HG02943 (cell line): ENCODE results near the gene KRT74.

Source experiments
- ATAC-seq: cut with Tn5 transposase; IDR thresholded peaks from one replicate; pipeline ENCODE4 v1.9.1; 2021; ENCODE audit warnings: mild to moderate bottlenecking, low read depth, moderate library complexity; ENCODE audit not compliant: unreplicated experiment

The KRT74 gene

DNA sequence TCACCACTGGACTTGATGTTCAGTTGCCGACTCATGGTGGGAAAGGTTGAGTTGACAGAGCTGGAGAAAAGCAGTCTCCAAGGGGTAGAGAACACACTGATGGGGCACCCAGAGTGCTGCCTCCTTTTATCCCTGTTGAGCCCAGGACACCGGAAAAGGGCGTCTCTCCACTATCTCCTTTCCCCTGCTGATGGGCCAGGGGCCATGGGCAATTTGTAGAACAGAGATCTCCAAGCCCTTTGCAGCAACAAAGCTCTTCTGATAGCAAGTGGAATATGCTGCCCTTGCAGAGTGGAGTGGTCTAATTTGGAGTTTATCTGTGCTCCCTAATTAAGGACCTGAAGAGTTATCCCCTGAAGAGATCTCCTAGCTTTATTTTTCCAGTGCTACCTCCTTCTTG lies at the start of gene KRT74:
TSS of gene KRT74 (minus strand) at position 101 of the 400 bp plus-strand sequence. CDS start at position 35, 66 bp downstream.
- ATAC-seq = no peak

DNA sequence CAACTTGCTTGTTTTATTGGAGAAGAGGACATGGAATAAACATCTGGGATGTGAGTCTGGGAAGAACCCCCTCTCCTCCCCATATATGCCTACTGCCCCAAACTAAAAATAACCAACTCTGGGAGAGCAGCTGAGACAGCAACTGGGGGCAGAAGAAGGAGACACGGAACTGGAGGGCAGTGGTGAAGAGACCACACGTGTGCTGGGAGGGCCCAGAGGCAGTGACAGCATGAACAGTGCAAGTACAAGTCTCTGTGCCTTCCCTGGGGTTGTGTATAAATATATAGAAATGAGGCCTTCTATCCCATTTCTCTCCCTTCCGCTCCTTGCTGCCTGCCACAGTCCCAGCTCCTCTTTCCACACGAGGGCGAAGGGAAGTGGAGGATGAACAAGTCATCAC lies 48.7 kb upstream of the KRT74 start:
- ATAC-seq = no peak

DNA sequence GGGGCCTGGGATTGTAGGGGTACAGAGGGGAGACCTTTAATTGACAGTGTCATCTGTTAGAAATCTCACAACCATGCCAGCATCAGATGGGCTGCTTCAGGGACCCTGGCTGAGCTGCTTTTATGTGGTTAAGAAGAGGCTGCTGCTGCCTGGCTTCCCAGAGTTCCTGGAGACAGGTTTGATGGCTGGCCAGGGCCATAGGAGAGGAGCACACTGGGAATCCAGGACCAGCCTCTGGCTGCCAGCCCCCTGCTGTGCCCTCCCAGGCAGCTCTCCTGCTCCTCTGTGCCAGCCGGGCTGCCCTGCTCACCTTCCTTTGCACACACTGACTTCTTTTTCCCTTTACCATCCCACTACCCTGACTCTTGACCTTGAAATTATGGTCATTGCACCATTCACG lies 45.2 kb upstream of the KRT74 start:
- ATAC-seq = no peak

DNA sequence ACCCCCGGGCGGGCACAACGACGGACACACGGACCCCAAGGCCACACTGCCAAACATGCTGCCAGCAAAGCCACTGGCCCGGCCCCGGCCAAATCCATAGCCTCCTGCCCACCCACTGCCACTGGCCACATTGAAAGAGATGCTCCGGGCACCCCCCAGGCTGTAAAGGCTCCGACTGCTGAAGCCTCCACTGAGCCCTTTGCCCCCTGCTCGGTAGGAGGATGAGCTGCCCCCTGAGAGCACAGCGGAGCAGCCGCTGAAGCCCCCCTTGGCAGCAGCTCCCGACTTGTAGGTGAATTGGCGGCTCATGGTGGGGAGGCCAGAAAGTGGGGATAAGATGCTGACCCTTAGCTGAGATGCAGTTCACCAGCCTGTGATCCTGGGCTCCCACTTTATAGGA lies 44.6 kb upstream of the KRT74 start, which contains the start of gene KRT73:
TSS of gene KRT73 (minus strand) at position 344 of the 400 bp plus-strand sequence. CDS start at position 309, 35 bp downstream.
- no peak for ATAC-seq

DNA sequence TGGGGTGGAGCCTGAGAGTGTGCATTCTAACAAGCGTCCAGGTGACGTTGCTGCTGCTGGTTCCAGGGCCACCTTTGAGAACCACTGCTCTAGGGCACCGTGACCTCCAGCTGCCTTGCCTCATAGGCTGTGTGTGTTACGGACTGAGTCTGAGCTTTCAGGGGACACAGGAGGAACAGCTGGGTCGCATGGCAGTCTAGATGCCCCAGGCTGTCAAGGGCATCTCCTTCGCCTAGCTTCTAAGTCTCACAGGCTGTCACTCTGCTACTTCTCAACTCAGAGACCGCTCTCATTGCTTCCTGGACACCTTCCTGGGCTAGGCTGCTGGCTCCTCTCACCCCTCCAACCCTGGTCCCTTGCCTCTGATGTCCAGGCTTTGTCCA lies 43.8 kb upstream of the KRT74 start:
- ATAC-seq = no peak

DNA sequence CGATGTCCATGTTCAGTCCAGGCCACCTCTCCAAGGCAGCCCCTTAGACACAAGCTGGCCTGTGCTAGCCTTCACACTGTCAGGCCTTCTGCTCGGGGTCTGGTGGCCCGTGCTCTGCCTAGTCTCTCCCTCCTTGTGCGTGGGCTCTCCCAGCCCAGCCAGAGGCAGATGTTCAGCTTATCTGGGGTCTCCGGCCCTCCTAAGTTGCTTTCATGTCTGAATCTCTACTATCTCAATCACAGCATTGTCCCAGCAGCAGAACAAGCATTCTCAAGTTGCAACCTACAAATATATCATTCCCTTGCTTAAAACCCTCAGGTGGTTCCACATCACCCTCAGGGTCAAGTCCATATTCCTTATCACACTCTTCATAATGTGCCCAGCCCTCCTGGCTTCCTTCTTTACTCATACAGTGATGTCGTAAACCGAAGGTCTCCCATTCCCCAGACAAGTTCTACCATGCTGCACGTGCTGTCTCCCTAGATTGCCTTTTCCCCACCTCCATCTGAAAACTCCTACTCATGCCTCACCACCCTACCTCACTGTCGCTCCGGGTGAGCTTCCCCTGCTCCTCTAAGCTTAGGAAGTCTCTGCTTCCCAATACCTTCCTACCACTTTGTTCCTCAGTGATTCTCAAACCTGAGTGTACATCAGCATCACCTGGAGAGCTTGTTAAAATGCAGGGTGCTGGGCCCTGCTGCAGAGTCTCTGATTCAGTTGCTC lies 43.2 kb upstream of the KRT74 start:
- ATAC-seq = no peak

DNA sequence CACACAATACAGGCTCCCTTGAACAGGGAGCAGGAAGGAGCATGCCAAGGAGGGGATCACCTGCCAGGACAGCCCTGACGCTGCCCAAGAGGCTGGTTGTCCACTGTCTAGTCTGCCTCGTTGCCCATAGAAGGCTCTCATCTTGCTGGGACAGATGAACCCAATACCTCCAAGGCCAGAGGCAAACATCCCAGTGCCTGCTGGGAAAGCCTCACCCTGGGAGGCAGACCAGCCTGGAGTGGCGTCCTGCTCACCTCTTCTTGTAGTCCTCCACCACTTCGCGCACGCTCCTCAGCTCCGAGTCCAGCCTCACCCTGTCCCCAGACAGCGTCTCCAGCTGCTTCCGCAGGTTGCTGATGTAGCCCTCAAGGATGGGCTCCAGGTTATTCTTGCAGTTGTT lies 42.3 kb upstream of the KRT74 start:
- no peak for ATAC-seq

DNA sequence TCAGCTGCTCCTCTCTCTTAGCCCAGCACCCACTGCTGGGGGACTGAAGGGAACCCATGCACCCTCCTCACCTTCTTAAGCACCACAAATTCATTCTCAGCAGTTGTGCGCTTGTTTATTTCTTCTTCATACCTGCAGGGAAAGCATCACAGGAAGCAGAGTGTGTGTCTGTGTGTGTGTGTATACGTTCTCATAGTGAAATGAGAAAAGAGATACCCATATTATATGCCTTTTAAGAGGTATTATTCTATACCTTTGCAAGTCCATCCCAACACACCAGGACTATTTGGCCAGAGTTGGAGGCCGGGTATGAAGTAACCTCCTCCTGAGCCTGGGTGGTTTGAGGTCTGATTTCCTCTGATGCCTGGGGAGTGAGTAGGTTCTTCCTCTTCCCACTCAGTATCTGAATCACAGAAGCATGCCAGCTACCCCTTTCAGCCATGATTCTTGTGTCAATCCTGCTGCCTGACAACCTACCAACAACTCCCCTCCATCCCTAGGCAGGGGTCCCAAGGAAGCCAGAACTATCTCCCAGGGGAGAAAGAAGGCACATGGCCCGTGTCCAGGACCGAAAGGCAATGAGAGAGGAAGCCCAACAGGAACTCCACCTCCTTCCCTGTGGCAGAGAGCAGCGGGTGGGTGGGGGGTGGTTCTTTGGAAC lies 41.7 kb upstream of the KRT74 start:
- no peak for ATAC-seq

DNA sequence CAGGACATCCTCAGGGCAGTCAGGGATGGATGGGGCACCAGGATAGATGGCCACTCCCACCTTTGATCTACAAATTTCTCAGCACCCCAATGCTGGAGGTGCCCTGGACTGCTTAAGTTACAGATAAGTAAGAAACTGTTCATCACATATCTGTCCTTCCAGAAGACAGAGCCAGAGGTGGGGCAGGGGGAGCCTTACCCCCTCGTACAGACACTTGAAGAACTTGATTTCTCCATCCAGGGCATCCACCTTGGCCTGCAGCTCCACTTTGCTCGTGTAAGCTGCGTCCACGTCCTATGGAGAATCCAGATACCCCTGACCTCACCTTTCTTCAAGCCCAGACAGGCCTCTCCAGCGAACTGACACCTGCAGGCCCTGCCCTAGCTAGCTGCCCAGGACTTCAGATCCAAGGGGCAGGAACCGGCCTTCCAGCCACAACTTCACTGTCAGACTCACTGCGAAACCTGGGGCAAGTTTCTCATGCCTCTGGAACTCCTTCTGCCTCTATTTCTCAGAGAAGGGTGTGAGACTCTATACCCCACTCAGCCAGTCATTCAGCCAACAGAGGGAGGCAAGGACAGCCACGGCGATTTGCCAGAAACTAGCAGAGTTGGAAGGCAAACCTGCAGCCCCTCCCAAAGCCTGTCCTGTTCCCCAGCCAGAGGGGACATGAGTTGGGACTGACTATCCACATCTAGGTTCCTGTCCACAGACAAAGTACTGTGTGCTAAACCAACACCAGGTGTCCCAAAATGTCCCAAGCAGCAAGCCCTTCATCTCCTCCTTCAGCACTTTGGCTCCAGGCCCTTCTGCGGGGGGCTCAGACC lies 41.0 kb upstream of the KRT74 start:
- no peak for ATAC-seq

DNA sequence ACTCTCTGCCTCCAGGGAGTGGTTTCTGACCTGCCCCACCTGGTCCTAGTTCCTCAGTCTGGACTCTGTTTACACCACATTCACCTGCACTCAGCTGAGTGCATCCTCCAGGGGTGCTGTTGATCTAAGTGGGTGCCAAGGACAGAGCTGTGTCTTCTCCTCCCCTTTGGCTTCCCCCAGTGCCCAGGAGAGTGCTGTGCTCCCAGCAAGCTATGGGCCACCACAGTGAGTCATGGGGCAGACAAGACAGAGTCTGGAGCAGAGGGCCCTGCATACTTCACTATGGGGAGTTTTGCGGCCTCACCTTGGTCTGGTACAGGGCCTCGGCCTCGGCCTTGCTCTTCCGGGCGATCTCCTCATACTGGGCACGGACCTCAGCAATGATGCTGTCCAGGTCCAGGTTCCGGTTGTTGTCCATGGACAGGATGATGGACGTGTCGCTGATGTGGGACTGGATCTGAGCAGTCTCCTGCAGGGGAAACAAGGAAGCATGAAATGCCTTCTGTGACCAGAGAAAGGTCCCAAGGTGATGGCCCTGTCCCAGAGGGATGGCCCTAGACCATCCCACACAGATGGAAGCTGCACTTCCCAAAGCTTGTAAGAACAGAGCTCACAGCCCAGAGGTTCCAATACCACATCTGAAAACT lies 39.9 kb upstream of the KRT74 start:
- ATAC-seq = no peak

DNA sequence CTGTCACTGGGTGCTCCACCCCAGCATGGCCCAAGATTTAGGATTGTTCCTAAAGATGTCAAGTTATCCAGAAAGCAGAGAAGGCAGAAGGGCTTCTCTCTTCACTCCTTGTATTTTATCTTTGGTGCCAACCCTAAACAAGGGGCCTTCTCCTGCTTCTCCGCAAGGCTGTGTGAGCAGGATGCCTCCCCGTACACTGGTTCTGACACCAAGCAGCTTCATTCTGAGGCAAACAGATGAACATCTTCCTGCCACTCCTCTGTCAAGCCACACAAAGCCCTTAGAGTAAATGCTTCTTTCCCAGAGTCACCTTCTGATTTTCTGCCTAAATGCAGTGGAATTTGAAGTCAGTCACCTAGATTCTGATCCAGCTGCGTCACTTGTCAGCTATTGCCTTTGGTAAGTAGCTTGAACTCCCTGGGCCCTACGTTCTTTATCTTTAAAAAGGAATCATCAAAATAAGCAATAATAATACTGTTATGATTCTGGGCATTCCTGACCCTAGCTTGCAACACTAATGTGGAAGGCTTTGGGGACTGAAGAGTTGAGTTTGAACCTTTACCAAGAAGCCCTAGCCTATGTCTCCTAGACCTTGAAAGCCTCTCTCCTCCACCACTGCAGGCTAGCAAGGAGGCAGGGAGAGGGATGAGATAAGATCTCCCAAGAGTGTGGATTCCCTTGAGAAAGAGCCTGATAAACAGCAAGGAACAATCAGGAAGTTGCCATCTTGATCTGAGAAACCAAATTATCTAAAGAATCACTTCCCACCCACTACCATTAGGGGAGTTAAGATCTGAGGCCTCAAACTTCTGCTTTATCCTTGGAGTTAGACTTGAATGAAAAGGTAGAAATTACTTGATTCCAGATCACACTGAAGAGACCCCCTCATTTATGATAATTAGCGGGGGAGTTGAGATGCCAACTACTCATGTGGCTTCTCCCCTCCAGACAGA lies 39.1 kb upstream of the KRT74 start:
- no peak for ATAC-seq

DNA sequence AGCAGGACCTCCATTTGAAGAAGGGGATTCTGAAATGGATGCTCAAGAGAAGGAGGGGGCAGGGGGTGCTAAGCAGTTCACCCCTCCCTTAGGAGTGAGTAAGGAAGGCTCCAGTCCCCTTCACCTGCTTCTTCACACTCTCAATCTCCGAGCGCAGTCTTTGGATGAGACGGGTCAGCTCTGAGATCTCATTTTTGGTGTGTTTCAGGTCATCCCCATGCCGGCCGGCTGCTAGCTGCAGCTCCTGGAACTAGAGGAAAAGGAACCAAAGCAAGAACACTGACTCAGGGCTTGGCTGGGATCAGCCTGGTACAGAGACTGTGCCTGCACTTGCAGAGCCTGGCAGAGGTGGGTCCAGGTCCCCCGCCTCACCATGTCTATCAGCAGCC lies 37.4 kb upstream of the KRT74 start:
- ATAC-seq = no peak

DNA sequence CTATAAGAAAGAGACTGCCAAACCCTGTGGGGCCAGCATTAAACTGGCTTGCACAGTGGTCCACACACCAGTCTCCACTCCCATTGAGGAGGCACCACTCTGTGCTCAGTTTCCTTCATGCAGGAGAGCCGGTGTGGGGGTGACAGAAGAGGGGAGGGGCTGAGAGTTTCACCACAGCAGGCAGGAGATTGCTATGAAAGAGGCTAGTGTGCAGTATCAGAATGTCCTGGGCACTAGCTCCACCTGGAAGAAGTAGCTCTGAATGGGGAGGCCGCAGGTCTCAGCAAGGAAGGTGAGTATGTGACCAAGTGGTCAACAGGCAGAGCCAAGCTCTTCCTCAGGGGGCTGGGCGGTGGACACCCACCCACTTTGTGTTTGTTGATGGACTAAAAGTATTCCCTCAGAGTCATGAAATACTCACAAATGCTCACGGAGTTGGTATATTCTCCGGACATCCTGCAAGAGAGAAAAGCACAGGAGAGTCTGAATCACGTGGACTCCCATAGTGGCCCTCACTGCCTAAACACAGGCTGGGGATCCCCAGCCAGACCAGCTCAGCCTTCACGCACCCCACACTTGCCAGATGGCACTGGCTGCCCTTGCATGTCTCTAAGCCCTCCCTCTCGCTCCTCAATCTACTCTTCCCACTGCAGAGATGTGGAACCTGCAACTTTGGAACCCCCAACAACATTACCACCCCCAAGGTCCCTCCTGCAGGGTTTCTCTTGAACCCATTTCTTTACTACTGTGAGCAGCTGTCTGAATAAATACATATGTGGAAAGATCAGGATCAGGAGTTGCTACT lies 35.4 kb upstream of the KRT74 start:
- ATAC-seq = no peak

DNA sequence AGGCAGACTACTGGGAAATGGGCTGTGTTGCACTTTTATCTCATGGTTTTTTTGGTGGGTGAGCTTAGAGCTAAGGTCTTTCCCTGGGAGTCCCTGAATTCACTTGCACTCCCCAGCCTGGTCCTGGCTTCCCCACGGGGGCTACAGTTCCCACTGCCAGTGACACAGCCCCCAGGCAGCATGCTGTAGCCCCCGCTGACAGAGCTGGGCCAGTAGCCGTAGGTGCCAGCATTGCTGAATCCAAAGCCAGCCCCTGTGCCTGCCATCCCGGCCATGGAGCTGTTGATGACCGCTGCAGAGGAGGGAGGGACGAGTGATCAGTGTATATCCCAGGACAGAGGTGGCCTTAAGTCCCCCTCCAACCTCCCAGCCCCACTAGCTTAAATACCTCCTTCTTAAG lies 34.5 kb upstream of the KRT74 start:
- ATAC-seq = no peak

DNA sequence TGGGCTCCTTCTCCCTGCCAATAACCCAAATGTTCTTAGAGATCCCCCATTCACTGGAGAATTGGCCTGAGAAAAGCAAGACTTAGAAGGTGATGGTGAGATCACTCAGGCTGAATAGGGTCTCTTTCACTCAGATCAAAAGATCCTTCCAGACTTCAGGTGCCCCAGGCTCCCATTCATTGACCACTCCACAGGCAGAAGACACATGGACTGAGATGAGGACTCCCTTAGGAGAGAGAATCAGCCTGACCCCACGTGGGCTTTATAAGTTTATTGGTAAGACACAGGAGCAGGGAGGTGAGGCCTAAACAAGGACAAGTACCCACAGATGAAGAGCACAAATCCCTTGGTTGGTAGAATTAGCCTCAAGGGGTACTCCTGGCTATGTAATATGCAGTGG lies 33.7 kb upstream of the KRT74 start:
- ATAC-seq = no peak

DNA sequence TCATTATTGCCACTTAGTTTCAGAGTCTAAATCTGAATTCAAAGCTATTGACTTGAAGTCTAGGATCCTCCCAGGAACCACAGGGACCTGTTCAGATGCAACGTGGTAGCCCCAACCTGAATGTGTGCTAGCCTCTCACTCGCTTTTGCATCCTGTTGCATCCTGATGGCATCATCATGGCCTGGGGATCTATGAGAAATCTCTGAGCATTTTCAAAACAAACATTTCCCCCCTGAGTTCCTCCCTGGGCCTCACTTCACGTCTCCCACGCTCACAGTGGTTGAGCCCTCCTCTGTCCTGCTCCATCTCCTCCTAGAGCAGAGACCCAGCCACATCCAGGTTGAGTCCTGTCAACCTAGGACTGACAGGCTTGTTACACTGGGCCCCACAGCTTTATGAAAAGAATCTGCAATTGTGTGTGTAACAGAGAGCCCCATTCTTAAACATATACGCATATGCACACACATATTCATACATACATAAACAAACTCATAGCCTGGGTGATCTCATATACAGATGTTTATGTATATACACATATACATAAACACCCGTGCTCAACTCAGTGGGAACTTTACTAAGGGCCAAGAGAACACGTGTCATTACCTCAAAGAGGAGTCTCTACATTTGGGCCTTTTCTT lies 33.1 kb upstream of the KRT74 start:
- ATAC-seq = no peak

DNA sequence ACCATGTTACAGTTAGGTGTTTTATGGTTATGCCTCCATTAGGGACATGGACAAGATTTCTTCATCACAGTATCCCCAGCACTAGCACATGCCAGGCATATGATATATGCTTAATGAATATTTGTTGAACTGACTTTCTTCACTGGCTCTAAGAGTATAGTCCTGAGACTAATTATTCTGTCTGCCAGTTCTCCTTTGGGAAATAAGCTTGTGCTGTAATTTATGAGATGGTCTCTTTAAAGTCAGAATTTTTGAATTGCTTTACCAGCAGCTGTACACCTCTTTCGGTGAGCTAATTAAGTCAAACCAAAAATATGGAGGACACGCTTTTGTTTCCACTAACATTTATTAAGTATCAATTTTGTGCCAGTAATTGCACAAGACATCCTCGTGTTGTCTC lies 32.5 kb upstream of the KRT74 start:
- no peak for ATAC-seq

DNA sequence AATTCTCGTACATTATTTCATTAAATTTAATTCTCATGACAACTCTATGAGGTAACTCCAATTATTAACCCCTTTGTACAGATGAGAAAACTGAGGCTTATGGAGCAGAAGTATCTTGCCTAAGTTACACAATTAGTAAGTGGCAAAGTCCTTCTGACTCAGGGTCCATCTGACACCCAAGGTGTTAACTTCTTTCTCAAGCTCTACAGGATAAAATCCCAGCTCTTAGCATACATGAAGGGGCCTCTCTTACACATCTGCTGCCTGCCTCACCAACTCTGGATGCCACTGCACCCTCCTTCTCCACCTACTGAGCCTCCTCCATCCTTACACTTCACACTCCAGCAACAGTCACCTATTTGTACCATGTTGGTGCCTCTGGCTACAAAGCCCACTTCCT lies 31.9 kb upstream of the KRT74 start:
- ATAC-seq = no peak

DNA sequence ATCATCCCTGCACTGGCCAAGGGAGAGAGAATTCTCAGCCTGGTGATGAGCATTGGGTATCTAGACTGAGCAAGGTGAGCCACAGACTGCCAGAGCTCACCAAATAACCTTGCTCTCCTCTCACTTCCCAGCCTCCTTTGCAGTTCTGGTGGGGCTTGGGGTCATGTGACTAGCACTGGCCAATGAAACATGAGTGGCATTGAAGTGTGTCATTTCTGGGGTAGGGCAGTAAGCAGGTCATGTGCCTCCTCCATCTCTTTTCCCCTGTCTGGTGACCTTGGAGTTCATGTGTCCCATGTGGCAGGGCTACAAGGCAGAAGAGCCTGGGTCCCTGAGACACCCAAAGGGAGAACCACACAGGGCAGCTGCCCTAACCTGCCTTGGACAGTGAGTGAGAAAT lies 31.2 kb upstream of the KRT74 start:
- ATAC-seq = no peak
